Spleen (tissue), 7 donors: ENCODE data around the gene HES4.

Experiments
- CTCF ChIP-seq, 11 experiments: fragments of 200-600 bp in 7 of 11; fragments of 450-650 bp in 4 of 11; sonication (generic) in 4 of 11; IDR thresholded peaks in 8 of 11; conservative IDR thresholded peaks in 3 of 11; 1 replicate in 7 of 11; 2 replicates in 4 of 11; pipeline versions ENCODE4 v1.4.0 to v1.8.0; 2016 to 2021; ENCODE audit warnings: antibody characterized with exemption in 11 of 11, inconsistent platforms in 4 of 11, mild to moderate bottlenecking in 1 of 11
- POLR2A ChIP-seq, 3 donors: fragments of 450-650 bp; IDR thresholded peaks; one replicate each; pipeline ENCODE4 v1.5.1; 2017; ENCODE audit warnings: antibody characterized with exemption in 3 of 3, mild to moderate bottlenecking in 1 of 3
- donor health status: DM: no; HTN: no; CAD: no; lungs with moderate emphysema.
- donor health status: DM: no; HTN: no; CAD: no.
- donor health status: DM: no; HTN: no; CAD: no.

GRCh38 chr1:1044455-1045078 is 44.7 kb upstream of the HES4 start:
- TF ChIP-seq CTCF (IDR thresholded peaks at IDR 0.05 in 8 of 11, conservative IDR thresholded peaks at IDR 0.05 in 3 of 11) (no peak), POLR2A (IDR thresholded peaks at IDR 0.05) (no peak)
